ENCODE measurements around the gene UGT1A7. TPM values are rescaled to one million over a fixed set of nuclear protein-coding genes. Genes with fewer than 3 reads are reported as not detected.

The UGT1A7 gene
- total RNA-seq, 2 donors from 2014 or later: 0.46 TPM; not detected in 1

GRCh38 chr2:233671290-233672161 lies 10.2 kb upstream of the UGT1A7 start, which contains the start of gene UGT1A9:
Gene UGT1A9 (plus strand): TSS chr2:233671898. CDS start chr2:233671935, 37 bp downstream.
- Histone ChIP-seq H3K4me1 (replicated peaks) (no peaks in the 10 kb centered on the region), H3K27ac (no peak within 1 kb of the TSS), H3K9me3 (no peaks in the 10 kb centered on the region), H3K4me3 (no peak within 1 kb of the TSS), H3K27me3 (replicated peaks; ENCODE audit: insufficient read depth) (no peaks in the 10 kb centered on the region), H3K36me3 (no peaks in the 10 kb centered on the region)
- TF ChIP-seq POLR2AphosphoS5 (IDR thresholded peaks at IDR 0.05) (no peak), POLR2A (IDR thresholded peaks at IDR 0.05) (no peak), CTCF (IDR thresholded peaks at IDR 0.05) (no peak)
- intact Hi-C loops (cut with DNase I): no loop called here
- WGBS: 89% methylated on average over 5 of the region's 5 CpGs
- DNase-seq (ENCODE audit: low spot score): no peak

GRCh38 chr2:233672886-233673285 lies 8.8 kb upstream of the UGT1A7 start:
- TF ChIP-seq POLR2AphosphoS5 (IDR thresholded peaks at IDR 0.05): no peak
- no peak for TF ChIP-seq CTCF (IDR thresholded peaks at IDR 0.05)
- no peak for TF ChIP-seq POLR2A (IDR thresholded peaks at IDR 0.05)
- Histone ChIP-seq H3K27ac (no peak overlapping the region), H3K4me1 (replicated peaks) (no peaks in the 10 kb centered on the region), H3K36me3 (no peaks in the 10 kb centered on the region), H3K4me3 (no peak overlapping the region), H3K9me3 (no peaks in the 10 kb centered on the region), H3K27me3 (replicated peaks; ENCODE audit: insufficient read depth) (no peaks in the 10 kb centered on the region)
- intact Hi-C loops (cut with DNase I): no loop called here
- no peak for DNase-seq (ENCODE audit: low spot score)
- WGBS: 74% methylated on average over 3 of the region's 3 CpGs

- Histone ChIP-seq H3K36me3 (no peaks in the 10 kb centered on the region), H3K4me3 (no peak overlapping the region), H3K27me3 (replicated peaks; ENCODE audit: insufficient read depth) (no peaks in the 10 kb centered on the region), H3K9me3 (no peaks in the 10 kb centered on the region), H3K27ac (no peak overlapping the region), H3K4me1 (replicated peaks) (no peaks in the 10 kb centered on the region)
- TF ChIP-seq POLR2A (IDR thresholded peaks at IDR 0.05) (no peak), POLR2AphosphoS5 (IDR thresholded peaks at IDR 0.05) (no peak), CTCF (IDR thresholded peaks at IDR 0.05) (no peak)
- intact Hi-C loops (cut with DNase I): no loop called here
- DNase-seq (ENCODE audit: low spot score): no peak
These were observed 7.8 kb upstream of the UGT1A7 start for GRCh38 chr2:233673896-233674295.

GRCh38 chr2:233674314-233674713 lies 7.4 kb upstream of the UGT1A7 start:
- intact Hi-C loops (cut with DNase I): no loop called here
- no peak for DNase-seq (ENCODE audit: low spot score)
- no peaks in the 10 kb centered on the region for H3K36me3 ChIP-seq
- no peak overlapping the region for H3K27ac ChIP-seq
- H3K4me3 ChIP-seq: no peak overlapping the region
- no peaks in the 10 kb centered on the region for H3K4me1 ChIP-seq (replicated peaks)
- 69% methylated on average over 1 of the region's 1 CpG for WGBS
- H3K9me3 ChIP-seq: no peaks in the 10 kb centered on the region
- H3K27me3 ChIP-seq (replicated peaks; ENCODE audit: insufficient read depth): no peaks in the 10 kb centered on the region
- TF ChIP-seq CTCF (IDR thresholded peaks at IDR 0.05) (no peak), POLR2A (IDR thresholded peaks at IDR 0.05) (no peak)

GRCh38 chr2:233674995-233675394 lies 6.7 kb upstream of the UGT1A7 start:
- no peak overlapping the region for H3K4me3 ChIP-seq
- intact Hi-C loops (cut with DNase I): no loop called here
- no peak for DNase-seq (ENCODE audit: low spot score)
- no peaks in the 10 kb centered on the region for H3K4me1 ChIP-seq (replicated peaks)
- 13% methylated on average over 4 of the region's 4 CpGs for WGBS
- H3K9me3 ChIP-seq: no peaks in the 10 kb centered on the region
- H3K27me3 ChIP-seq (replicated peaks; ENCODE audit: insufficient read depth): no peaks in the 10 kb centered on the region
- no peak overlapping the region for H3K27ac ChIP-seq
- TF ChIP-seq CTCF (IDR thresholded peaks at IDR 0.05): no peak
- no peak for TF ChIP-seq POLR2A (IDR thresholded peaks at IDR 0.05)
- no peak for TF ChIP-seq POLR2AphosphoS5 (IDR thresholded peaks at IDR 0.05)
- H3K36me3 ChIP-seq: no peaks in the 10 kb centered on the region

All from prostate gland (tissue), 2 donors.